ENCODE data around the gene SUGCT.
"Not testable (repeated sequence)": the region's sequence is repeated elsewhere in the genome, so short reads cannot be mapped to it uniquely, and the experiment has no call there.

The SUGCT gene

DNA sequence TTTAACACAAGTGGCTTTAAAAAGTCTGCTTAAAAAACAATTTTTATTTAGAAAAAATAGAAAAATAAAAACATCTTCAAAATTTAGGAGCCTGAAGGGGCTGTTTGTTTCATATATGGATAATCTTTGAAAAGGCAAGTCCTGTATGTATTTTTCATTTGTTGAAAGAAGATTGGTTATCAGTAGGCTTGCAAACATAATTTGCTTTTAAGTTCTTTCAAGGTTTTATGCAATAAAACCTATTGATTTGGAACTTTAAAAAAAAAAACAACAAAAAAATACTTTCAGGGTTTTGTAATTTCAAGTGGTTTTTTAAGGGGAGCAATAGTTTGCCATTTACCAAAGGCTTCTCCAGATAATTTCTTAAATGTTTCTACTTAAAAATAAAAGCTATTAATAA, 36.0 kb upstream of the SUGCT start:
- H3K4me3 ChIP-seq (ENCODE audit: low read depth, low read length), result no peak overlapping the region
- DNase-seq (ENCODE audit: low read depth), result no peak
- TF ChIP-seq, protein P1, sequence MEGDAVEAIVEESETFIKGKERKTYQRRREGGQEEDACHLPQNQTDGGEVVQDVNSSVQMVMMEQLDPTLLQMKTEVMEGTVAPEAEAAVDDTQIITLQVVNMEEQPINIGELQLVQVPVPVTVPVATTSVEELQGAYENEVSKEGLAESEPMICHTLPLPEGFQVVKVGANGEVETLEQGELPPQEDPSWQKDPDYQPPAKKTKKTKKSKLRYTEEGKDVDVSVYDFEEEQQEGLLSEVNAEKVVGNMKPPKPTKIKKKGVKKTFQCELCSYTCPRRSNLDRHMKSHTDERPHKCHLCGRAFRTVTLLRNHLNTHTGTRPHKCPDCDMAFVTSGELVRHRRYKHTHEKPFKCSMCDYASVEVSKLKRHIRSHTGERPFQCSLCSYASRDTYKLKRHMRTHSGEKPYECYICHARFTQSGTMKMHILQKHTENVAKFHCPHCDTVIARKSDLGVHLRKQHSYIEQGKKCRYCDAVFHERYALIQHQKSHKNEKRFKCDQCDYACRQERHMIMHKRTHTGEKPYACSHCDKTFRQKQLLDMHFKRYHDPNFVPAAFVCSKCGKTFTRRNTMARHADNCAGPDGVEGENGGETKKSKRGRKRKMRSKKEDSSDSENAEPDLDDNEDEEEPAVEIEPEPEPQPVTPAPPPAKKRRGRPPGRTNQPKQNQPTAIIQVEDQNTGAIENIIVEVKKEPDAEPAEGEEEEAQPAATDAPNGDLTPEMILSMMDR (IDR thresholded peaks at IDR 0.05; ENCODE audit: low read depth, low read length, missing control alignments), result no peak
- in situ Hi-C loops (cut with HindIII; ENCODE audit: low sequenced_read_pairs), result no loop called here

DNA sequence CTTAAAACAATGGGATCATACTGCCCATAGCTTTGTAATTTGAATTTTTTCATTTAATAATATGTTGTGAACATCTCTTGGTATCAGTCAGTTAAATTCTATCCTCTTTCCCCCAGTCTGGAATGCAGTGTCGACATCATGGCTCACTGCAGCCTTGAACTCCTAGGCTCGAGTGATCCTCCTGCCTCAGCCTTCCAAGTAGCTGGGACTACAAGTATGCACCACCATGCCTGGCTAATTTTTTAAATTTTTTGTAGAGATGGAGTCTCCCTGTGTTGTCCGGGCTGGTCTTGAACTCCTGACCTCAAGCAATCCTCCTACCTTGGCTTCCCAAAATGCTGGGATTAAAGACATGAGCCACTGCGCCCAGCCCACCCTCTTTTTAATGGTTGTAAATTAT, 35.0 kb upstream of the SUGCT start:
- TF ChIP-seq, protein P1 (IDR thresholded peaks at IDR 0.05; ENCODE audit: low read depth, low read length, missing control alignments), result no peak
- no peak for DNase-seq (ENCODE audit: low read depth)
- in situ Hi-C loops (cut with HindIII; ENCODE audit: low sequenced_read_pairs), result no loop called here
- H3K4me3 ChIP-seq (ENCODE audit: low read depth, low read length), result no peak overlapping the region

- no peak overlapping the region for H3K4me3 ChIP-seq (ENCODE audit: low read depth, low read length)
- no peak for DNase-seq (ENCODE audit: low read depth)
- TF ChIP-seq, protein P1 (IDR thresholded peaks at IDR 0.05; ENCODE audit: low read depth, low read length, missing control alignments), result no peak
- in situ Hi-C loops (cut with HindIII; ENCODE audit: low sequenced_read_pairs), result no loop called here
Measured at GRCh38 chr7:40101201-40101600, 33.6 kb upstream of the SUGCT start.

- in situ Hi-C loops (cut with HindIII; ENCODE audit: low sequenced_read_pairs), result no loop called here
- H3K4me3 ChIP-seq (ENCODE audit: low read depth, low read length), result no peak overlapping the region
- TF ChIP-seq, protein P1 (IDR thresholded peaks at IDR 0.05; ENCODE audit: low read depth, low read length, missing control alignments), result no peak
- no peak for DNase-seq (ENCODE audit: low read depth)
Measured at GRCh38 chr7:40102897-40103296, 31.9 kb upstream of the SUGCT start.

DNA sequence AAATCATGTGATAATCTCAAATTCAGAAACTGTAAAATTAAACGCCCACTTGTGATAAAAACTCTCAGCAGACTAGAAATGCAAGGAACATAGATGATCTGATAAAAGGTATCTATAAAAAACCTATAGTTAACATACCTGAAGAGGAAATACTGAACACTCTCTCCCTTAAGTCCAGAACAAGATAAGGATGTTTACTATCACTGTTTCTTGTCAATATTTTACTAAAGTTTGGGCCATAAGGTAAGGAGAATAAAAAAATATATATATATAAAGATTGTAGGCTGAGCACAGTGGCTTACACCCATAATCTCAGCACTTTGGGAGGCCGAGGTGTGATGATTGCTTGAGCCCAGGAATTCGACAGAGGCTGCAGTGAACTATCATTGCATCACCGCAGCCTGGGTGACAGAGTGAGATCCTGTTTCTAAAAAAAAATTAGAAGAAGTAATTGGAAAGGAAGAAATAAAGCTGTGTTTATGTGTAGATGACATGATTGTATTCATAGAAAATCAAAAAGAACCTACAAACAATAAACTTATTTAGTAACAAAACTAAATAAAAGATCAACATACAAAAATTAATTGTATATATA, 28.8 kb upstream of the SUGCT start:
- no peak overlapping the region for H3K4me3 ChIP-seq (ENCODE audit: low read depth, low read length)
- TF ChIP-seq, protein P1 (IDR thresholded peaks at IDR 0.05; ENCODE audit: low read depth, low read length, missing control alignments), result no peak
- no peak for DNase-seq (ENCODE audit: low read depth)
- in situ Hi-C loops (cut with HindIII; ENCODE audit: low sequenced_read_pairs), result no loop called here

DNA sequence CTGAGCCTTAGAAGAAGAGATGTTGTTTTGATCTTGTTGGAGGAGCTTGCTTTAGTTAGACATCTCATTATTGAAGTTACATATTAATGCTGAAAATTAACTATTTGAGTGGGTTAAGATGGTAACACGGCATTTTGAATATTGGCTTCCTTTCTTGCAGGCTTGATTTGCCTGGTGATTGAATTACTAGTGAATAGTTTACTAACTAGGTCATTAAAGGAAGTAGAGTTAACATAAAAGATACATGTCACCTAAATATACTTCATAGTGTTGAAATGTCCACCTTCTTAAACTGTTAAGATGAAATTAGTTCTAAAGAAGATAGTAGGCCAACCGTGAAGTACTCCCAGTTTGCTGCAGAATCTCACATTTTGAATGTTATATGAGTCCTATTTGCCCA, 18.9 kb upstream of the SUGCT start:
- no peak for DNase-seq (ENCODE audit: low read depth)
- TF ChIP-seq, protein P1 (IDR thresholded peaks at IDR 0.05; ENCODE audit: low read depth, low read length, missing control alignments), result no peak
- in situ Hi-C loops (cut with HindIII; ENCODE audit: low sequenced_read_pairs), result no loop called here
- H3K4me3 ChIP-seq (ENCODE audit: low read depth, low read length), result no peak overlapping the region

DNA sequence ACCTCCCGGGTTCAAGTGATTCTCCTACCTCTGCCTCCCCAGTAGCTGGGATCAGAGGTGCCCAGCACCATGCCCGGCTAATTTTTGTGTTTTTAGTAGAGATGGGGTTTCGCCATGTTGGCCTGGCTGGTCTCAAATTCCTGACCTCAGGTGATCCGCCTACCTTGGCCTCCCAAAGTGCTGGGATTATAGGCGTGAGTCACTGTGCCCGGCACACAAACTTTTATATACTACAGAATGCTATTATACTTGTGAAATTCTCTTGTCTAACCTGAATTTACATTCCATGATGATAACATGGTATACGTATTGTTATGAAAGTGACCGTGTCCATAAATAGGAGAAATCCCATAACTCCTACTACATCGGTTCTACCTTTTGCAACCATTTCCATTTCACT, 17.6 kb upstream of the SUGCT start:
- DNase-seq (ENCODE audit: low read depth); in situ Hi-C loops (cut with HindIII; ENCODE audit: low sequenced_read_pairs); H3K4me3 ChIP-seq (ENCODE audit: low read depth, low read length): not testable (repeated sequence)

- H3K4me3 ChIP-seq (ENCODE audit: low read depth, low read length); in situ Hi-C loops (cut with HindIII; ENCODE audit: low sequenced_read_pairs); DNase-seq (ENCODE audit: low read depth): not testable (repeated sequence)
Measured at GRCh38 chr7:40118201-40118600, 16.6 kb upstream of the SUGCT start.

All from astrocyte of the cerebellum (primary cell).